HG02970 (cell line): ENCODE data around the gene SUGT1.
"Not testable (repeated sequence)": the region's sequence is repeated elsewhere in the genome, so short reads cannot be mapped to it uniquely, and the experiment has no call there.

Experiments
- ATAC-seq: cut with Tn5 transposase; IDR thresholded peaks from one replicate; pipeline ENCODE4 v1.9.1; 2021; ENCODE audit warnings: mild to moderate bottlenecking, moderate library complexity, moderate number of reproducible peaks; ENCODE audit not compliant: unreplicated experiment, low FRiP score

The SUGT1 gene

GRCh38 chr13:52664272-52664671, 11.6 kb downstream of the SUGT1 start:
- no peak for ATAC-seq

GRCh38 chr13:52665325-52665724, 12.7 kb downstream of the SUGT1 start:
- ATAC-seq = no peak

GRCh38 chr13:52669677-52670076, 17.0 kb downstream of the SUGT1 start:
- ATAC-seq = no peak

GRCh38 chr13:52670726-52671125, 18.1 kb downstream of the SUGT1 start:
- ATAC-seq = no peak

GRCh38 chr13:52673465-52673864, 20.8 kb downstream of the SUGT1 start:
- no peak for ATAC-seq

- ATAC-seq = no peak
These were observed 25.2 kb downstream of the SUGT1 start for GRCh38 chr13:52677823-52678222.

- not testable (repeated sequence) for ATAC-seq
These were observed 33.2 kb downstream of the SUGT1 start for GRCh38 chr13:52685806-52686205.

- no peak for ATAC-seq
These were observed 33.7 kb downstream of the SUGT1 start for GRCh38 chr13:52686376-52686775.

- no peak for ATAC-seq
These were observed 43.2 kb downstream of the SUGT1 start for GRCh38 chr13:52695856-52696255.

GRCh38 chr13:52696566-52696965, 43.9 kb downstream of the SUGT1 start:
- ATAC-seq = no peak

GRCh38 chr13:52701728-52702465, 49.3 kb downstream of the SUGT1 start:
- ATAC-seq = no peak

GRCh38 chr13:52703482-52703881, 50.8 kb downstream of the SUGT1 start:
- no peak for ATAC-seq

GRCh38 chr13:52706081-52706480, 53.4 kb downstream of the SUGT1 start:
- ATAC-seq = no peak

- no peak for ATAC-seq
These were observed 54.7 kb downstream of the SUGT1 start for GRCh38 chr13:52707375-52707774.

- not testable (repeated sequence) for ATAC-seq
These were observed 55.6 kb downstream of the SUGT1 start for GRCh38 chr13:52708266-52708665.

GRCh38 chr13:52711286-52711685, 58.6 kb downstream of the SUGT1 start:
- no peak for ATAC-seq

- ATAC-seq = no peak
These were observed 59.7 kb downstream of the SUGT1 start for GRCh38 chr13:52712385-52712784.

- no peak for ATAC-seq
These were observed 61.3 kb downstream of the SUGT1 start for GRCh38 chr13:52713894-52714293.

GRCh38 chr13:52720904-52721303, 68.3 kb downstream of the SUGT1 start:
- not testable (repeated sequence) for ATAC-seq

- not testable (repeated sequence) for ATAC-seq
These were observed 68.7 kb downstream of the SUGT1 start for GRCh38 chr13:52721356-52721755.

GRCh38 chr13:52723181-52723580, 70.5 kb downstream of the SUGT1 start:
- ATAC-seq = no peak

- ATAC-seq = no peak
These were observed 72.7 kb downstream of the SUGT1 start for GRCh38 chr13:52725302-52725701.

- ATAC-seq = no peak
These were observed 73.6 kb downstream of the SUGT1 start for GRCh38 chr13:52726258-52726657.
